GM10266 (cell line): ENCODE results near the gene CYB561.

Experiments used
- DNase-seq: peaks from one replicate; pipeline ENCODE4 v3.0.0; 2012; ENCODE audit errors: extremely low spot score
- TF ChIP-seq, protein P1 (sequence below): IDR thresholded peaks from 2 replicates; pipeline ENCODE4 v1.5.1; 2012; ENCODE audit warnings: mild to moderate bottlenecking, low read depth; ENCODE audit not compliant: control insufficient read depth, insufficient read depth; ENCODE audit errors: missing control alignments

The CYB561 gene

DNA sequence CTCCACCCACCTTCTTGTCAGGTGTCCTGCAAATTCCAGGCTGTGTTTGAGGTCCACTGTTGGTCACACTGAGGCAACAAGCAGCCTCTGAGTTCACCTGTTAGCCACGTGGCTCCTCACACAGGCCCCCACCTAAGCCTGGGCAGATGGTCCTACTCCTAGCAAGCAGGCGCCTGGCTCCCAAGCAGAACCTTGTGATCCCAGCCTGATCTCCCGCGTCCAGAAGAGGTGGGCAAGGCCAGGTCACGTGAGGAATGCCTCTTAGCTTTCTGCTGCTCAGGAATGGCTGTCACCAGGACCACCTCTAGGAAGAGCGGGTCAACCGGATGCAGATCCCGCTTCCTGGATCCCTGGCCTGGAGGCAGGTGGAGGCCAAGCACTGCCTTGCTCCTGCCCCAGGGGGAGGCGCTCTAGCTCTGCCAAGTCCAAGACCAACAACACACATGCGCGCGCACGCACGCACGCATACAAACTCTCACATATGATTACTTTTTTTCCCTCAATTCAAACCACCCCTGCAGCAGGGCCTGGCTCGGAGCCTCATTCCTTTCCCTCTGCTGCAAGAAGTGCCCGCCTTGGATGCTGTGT lies 9.5 kb downstream of the CYB561 start:
- TF ChIP-seq, protein P1, sequence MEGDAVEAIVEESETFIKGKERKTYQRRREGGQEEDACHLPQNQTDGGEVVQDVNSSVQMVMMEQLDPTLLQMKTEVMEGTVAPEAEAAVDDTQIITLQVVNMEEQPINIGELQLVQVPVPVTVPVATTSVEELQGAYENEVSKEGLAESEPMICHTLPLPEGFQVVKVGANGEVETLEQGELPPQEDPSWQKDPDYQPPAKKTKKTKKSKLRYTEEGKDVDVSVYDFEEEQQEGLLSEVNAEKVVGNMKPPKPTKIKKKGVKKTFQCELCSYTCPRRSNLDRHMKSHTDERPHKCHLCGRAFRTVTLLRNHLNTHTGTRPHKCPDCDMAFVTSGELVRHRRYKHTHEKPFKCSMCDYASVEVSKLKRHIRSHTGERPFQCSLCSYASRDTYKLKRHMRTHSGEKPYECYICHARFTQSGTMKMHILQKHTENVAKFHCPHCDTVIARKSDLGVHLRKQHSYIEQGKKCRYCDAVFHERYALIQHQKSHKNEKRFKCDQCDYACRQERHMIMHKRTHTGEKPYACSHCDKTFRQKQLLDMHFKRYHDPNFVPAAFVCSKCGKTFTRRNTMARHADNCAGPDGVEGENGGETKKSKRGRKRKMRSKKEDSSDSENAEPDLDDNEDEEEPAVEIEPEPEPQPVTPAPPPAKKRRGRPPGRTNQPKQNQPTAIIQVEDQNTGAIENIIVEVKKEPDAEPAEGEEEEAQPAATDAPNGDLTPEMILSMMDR = peak; percentile 9
- DNase-seq = no peak

DNA sequence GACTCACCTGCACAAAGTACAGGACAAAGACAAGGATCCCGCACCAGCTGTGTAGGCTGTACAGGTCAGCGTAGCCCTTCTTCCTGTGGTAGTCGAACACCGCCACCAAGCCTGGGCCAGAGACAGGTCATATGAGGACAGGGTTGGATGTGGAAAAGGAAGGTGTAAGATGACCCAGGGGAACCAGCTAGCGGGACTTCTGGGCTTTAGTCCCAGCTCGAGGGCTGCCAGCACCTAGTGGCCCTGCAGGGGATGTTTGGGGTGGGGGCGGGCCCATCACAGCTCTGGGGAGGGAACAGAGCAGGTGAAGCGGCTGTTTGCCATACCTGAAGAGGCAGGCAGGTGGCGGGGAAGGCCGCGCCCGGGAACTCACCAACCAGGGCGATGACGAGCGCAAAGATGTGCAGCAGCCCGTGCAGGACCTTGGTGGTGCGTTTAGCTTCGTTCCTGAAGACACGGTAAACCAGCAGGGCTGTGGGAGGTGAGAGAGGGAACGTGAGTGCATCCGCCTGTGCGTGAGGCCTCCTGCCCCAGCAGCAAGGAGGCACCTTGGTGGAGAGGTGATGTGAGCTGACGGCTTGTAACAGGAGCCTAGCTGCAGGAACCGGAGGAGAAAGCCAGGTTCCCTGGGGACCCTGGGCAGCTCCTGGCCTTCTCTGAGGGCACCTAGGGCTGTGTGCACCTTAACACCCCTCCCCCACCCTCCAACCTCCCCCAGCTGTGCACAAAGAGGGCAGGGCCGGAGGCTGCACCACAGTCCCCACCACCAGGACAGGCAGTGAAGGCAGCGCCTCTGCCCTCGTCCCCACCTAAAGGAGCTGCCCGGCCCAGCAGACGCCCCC lies 10.2 kb downstream of the CYB561 start:
- TF ChIP-seq, protein P1 = no peak
- peak; percentile 66 for DNase-seq

DNA sequence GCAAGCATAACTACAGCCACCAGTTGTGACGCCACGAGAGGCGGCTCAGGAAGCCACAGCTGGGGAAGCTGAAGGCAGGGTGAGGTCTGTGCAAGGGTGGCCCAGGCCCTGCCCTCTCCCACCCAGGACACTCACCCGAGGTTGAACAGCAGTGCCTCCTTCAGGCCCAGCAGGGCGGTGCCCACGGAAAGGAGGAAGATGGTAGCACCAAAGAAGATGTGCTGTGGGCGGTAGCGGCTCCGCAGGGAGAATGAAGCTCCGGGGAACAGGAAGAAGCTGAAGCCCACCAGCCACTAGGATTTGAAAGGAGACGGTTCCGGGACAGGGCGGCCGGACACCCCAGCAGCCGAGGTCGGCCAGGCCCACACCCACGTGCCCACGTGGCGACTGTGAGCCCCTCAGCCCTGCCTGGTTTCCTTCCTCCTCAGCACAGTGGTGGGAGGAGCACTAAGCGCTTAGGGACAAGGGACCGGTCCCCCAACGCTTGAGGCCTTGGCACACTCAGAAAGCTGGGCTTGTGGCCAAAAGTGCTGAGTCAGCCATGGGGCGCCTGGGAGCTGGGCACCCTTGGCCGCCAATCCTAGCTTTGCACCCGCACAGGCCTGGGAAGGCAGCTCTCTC lies 11.0 kb downstream of the CYB561 start:
- no peak for DNase-seq
- TF ChIP-seq, protein P1 = no peak

DNA sequence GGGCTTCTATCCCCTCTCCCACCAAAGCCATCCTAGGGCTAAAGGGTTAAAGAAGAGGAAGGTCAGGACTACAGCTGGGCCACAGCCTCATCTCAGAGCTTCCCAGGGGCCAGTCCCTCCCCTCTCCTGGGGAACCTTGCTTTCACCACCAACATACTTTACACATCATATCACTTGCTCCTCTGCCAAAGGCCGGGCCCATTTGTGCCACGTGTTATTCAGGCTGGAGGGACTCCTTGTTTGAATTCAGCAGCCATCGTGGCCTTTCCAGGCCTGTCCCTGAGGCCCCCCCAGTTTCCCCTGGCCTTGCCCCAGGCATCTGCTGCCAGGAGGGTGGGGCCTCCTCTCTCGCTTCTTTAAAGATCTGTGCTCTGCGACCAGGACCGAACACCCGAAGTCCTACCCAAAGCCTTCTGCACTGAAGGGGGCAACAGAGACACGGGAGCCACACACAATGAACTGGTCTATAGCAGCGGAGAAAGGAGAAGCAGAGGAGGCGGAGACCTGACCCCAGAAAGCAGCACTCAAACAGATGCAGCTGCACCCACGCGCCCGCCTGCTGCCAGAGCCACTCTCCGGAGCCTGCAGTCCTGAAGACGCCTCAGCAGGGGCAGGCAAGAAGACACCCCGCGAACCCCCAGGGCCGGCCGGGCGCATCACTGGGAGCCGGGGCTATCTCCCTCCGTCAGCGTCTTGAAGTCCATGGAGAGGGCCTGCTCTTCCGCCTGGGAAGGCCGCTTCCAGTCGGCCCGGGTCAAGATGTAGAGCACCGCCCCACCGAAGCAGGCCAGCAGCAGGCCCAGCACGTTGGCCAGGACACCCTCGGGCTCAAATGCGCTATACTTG lies 12.1 kb downstream of the CYB561 start:
- no peak for DNase-seq

DNA sequence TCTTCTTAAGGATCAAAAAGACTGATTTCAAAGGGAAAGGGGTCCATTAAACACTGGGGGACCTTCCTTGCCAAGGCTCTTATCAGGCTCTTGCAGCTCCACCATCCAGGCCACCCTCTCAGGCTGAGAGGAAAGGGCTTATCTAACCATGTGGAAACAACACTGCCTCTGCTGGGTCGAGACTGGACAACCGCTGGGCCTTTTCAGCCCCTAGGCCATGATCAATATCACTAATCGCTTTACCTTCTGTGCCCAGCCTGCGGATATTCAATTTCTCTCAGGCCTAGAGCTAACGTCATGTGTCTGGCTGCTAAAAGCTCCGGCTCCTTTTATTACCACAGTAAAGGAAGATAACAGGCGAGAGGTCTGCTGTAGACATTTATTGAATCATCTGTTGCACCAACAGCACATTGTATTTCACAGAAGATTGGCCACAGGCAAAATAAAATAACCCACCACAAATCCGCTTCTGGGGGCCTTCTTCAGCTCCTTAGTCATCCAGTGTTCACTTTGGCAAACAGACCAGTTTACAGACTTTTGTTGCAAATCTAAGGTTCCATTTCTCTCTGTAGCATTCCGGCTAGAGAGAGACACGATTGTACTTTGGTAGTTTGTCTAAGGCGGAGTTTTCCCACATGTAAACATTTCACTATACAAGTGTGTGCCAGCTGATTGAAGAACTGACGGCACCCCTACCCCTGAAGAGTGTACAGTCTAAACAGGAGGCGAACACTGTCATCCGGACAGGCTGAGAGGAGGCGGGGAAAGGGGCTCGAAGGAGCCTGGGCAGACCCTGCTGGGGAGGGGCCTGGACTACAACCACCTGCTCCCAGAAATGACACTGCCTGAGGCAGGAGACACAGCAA lies 13.9 kb downstream of the CYB561 start:
- TF ChIP-seq, protein P1 = no peak
- no peak for DNase-seq

More for the DNA sequence above, 12.1 kb downstream of the CYB561 start:
- TF ChIP-seq, protein P1 = no peak

DNA sequence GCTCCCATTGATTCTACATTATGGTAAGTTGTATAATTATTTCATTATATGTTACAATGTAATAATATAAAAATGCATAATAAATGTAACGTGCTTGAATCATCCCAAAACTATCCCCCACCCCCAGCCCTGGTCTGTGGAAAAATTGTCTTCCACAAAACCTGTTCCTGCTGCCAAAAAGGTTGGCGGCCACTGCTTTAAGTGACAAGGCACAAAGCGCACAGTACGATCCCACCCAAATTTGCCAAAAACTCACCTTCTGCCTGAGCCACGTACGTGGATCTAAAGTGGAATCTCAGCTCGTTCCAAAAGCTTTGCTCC lies 14.5 kb downstream of the CYB561 start:
- no peak for DNase-seq

More for the DNA sequence above, 14.5 kb downstream of the CYB561 start:
- TF ChIP-seq, protein P1 = no peak
